ENCODE results near the gene C2CD2L. TPM values are rescaled to one million over a fixed set of nuclear protein-coding genes. Genes with fewer than 3 reads are reported as not detected.
A peak's percentile ranks its signal among the peaks of the same experiment; 100 is the strongest.

Gene C2CD2L
- total and polyA plus RNA-seq, 2 of the 13 experiments (the other 11 are each of a cell fraction or from before 2014, with no cell fraction given): 3.7 to 5.5 TPM

DNA sequence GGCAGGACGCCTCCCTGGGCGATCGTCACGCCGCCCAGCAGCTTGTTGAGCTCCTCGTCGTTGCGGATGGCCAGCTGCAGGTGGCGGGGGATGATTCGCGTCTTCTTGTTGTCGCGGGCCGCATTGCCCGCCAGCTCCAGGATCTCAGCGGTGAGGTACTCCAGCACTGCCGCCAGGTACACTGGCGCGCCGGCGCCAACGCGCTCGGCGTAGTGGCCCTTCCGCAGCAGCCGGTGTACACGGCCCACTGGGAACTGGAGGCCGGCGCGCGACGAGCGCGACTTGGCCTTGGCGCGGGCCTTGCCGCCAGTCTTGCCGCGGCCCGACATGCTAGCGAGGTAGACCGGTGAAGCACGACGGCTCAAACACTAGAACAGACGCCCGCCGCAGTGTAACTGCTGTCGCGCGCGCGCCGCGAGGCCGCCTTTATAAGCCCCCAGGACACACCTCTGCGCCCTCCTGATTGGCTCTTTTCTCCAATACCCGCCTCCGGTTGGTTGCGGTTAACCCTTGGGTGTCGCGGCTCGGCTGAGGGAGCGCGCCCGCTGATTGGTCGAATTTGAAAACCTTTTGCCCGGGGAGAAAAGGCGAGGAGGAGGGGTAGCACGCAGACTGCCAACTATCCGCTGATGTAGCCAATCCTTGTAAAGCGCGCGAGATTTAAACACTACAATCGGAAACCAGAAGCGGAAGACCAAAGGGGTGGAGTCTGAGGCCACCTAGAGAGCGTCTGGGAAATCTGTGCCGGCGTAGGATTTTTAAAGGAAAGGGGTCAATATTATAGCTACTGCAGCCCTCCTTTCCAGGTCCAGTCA, 11.9 kb upstream of the C2CD2L start (continued):
- TF ChIP-seq, protein P1, sequence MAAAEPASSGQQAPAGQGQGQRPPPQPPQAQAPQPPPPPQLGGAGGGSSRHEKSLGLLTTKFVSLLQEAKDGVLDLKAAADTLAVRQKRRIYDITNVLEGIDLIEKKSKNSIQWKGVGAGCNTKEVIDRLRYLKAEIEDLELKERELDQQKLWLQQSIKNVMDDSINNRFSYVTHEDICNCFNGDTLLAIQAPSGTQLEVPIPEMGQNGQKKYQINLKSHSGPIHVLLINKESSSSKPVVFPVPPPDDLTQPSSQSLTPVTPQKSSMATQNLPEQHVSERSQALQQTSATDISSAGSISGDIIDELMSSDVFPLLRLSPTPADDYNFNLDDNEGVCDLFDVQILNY (CRISPR knock-in tag; conservative IDR thresholded peaks at IDR 0.05): peak; percentile 93
- no peak for TF ChIP-seq ZFP82 (CRISPR knock-in tag; IDR thresholded peaks at IDR 0.05; ENCODE audit: borderline replicate concordance)
- peak; percentile 71; the same call in 1 of the 2 replicates for TF ChIP-seq ELF1 (CRISPR knock-in tag; IDR thresholded peaks at IDR 0.05)
- TF ChIP-seq, protein P2, sequence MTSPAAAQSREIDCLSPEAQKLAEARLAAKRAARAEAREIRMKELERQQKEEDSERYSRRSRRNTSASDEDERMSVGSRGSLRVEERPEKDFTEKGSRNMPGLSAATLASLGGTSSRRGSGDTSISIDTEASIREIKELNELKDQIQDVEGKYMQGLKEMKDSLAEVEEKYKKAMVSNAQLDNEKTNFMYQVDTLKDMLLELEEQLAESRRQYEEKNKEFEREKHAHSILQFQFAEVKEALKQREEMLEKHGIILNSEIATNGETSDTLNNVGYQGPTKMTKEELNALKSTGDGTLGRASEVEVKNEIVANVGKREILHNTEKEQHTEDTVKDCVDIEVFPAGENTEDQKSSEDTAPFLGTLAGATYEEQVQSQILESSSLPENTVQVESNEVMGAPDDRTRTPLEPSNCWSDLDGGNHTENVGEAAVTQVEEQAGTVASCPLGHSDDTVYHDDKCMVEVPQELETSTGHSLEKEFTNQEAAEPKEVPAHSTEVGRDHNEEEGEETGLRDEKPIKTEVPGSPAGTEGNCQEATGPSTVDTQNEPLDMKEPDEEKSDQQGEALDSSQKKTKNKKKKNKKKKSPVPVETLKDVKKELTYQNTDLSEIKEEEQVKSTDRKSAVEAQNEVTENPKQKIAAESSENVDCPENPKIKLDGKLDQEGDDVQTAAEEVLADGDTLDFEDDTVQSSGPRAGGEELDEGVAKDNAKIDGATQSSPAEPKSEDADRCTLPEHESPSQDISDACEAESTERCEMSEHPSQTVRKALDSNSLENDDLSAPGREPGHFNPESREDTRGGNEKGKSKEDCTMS (CRISPR knock-in tag; conservative IDR thresholded peaks at IDR 0.05): no peak
- no peak; the same call in 1 of the 2 replicates for TF ChIP-seq MYNN (CRISPR knock-in tag; IDR thresholded peaks at IDR 0.05; ENCODE audit: low read depth)
- TF ChIP-seq, protein P3, sequence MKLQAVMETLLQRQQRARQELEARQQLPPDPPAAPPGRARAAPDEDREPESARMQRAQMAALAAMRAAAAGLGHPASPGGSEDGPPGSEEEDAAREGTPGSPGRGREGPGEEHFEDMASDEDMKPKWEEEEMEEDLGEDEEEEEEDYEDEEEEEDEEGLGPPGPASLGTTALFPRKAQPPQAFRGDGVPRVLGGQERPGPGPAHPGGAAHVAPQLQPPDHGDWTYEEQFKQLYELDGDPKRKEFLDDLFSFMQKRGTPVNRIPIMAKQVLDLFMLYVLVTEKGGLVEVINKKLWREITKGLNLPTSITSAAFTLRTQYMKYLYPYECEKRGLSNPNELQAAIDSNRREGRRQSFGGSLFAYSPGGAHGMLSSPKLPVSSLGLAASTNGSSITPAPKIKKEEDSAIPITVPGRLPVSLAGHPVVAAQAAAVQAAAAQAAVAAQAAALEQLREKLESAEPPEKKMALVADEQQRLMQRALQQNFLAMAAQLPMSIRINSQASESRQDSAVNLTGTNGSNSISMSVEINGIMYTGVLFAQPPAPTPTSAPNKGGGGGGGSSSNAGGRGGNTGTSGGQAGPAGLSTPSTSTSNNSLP (IDR thresholded peaks at IDR 0.05; ENCODE audit: low read depth, low read length): no peak
- TF ChIP-seq ZNF383 (CRISPR knock-in tag; IDR thresholded peaks at IDR 0.05; ENCODE audit: borderline replicate concordance): no peak
- TF ChIP-seq GABPA (IDR thresholded peaks at IDR 0.05; ENCODE audit: low read depth, low read length): no peak
- peak; percentile 64 for TF ChIP-seq GABPA (CRISPR knock-in tag; IDR thresholded peaks at IDR 0.05; ENCODE audit: low read depth)
- TF ChIP-seq, protein P4, sequence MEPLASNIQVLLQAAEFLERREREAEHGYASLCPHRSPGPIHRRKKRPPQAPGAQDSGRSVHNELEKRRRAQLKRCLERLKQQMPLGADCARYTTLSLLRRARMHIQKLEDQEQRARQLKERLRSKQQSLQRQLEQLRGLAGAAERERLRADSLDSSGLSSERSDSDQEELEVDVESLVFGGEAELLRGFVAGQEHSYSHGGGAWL (CRISPR knock-in tag; IDR thresholded peaks at IDR 0.05): peak; percentile 94
- TF ChIP-seq SP2 (CRISPR knock-in tag; IDR thresholded peaks at IDR 0.05): peak; percentile 83
- TF ChIP-seq, protein P5, sequence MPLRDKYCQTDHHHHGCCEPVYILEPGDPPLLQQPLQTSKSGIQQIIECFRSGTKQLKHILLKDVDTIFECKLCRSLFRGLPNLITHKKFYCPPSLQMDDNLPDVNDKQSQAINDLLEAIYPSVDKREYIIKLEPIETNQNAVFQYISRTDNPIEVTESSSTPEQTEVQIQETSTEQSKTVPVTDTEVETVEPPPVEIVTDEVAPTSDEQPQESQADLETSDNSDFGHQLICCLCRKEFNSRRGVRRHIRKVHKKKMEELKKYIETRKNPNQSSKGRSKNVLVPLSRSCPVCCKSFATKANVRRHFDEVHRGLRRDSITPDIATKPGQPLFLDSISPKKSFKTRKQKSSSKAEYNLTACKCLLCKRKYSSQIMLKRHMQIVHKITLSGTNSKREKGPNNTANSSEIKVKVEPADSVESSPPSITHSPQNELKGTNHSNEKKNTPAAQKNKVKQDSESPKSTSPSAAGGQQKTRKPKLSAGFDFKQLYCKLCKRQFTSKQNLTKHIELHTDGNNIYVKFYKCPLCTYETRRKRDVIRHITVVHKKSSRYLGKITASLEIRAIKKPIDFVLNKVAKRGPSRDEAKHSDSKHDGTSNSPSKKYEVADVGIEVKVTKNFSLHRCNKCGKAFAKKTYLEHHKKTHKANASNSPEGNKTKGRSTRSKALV (CRISPR knock-in tag; IDR thresholded peaks at IDR 0.05): peak; percentile 82
- TF ChIP-seq ZNF382 (CRISPR knock-in tag; IDR thresholded peaks at IDR 0.05; ENCODE audit: borderline replicate concordance): no peak
- TF ChIP-seq SP5 (CRISPR knock-in tag; IDR thresholded peaks at IDR 0.05; ENCODE audit: borderline replicate concordance, low read depth): peak; percentile 17; the same call in 1 of the 2 replicates
- peak; percentile 81; the same call in 1 of the 2 replicates for TF ChIP-seq CENPT (CRISPR knock-in tag; IDR thresholded peaks at IDR 0.05; ENCODE audit: low read depth)
- peak; percentile 85 for TF ChIP-seq ZNF430 (CRISPR knock-in tag; IDR thresholded peaks at IDR 0.05)
- peak; percentile 99 for TF ChIP-seq ZFP36L1 (CRISPR knock-in tag; IDR thresholded peaks at IDR 0.05)
- TF ChIP-seq SIX1 (CRISPR knock-in tag; IDR thresholded peaks at IDR 0.05; ENCODE audit: borderline replicate concordance): no peak

Data from HepG2 (cell line).